ENCODE measurements around the gene SRL. TPM values are rescaled to one million over a fixed set of nuclear protein-coding genes. Genes with fewer than 3 reads are reported as not detected.

Gene SRL
- total RNA-seq, 4 donors from 2014 or later = 184 to 519 (median 364) TPM

GRCh38 chr16:4283939-4284338 is 42.1 kb upstream of the SRL start:
- no peak for TF ChIP-seq CTCF (IDR thresholded peaks at IDR 0.05 in 4 of 5, conservative IDR thresholded peaks at IDR 0.05 in 1 of 5)
- no peak overlapping the region for H3K4me3 ChIP-seq
- H3K27me3 ChIP-seq = peaks cover 0 to 5% (median 0%) of the 10 kb centered on the region in 3 donors
- no peaks in the 10 kb centered on the region for H3K9me3 ChIP-seq
- no peaks in the 10 kb centered on the region for H3K36me3 ChIP-seq
- DNase-seq = no peak
- H3K4me1 ChIP-seq = peaks cover 9 to 10% of the 10 kb centered on the region in 2 donors
- no peak for ATAC-seq
- in situ Hi-C loops (cut with MboI; ENCODE audit: low sequenced_read_pairs in 4 of 4) (loop anchor here in 1 of 4 donors (10.0 kb wide), 1 partner anchor 131 kb away; the partner anchor contains the start of gene CORO7), intact Hi-C loops (cut with DNase I; ENCODE audit: low total_unique reads) (no loop called here)
- no peak overlapping the region for H3K27ac ChIP-seq

GRCh38 chr16:4283441-4283840 is 41.6 kb upstream of the SRL start:
- peaks cover 4 to 5% of the 10 kb centered on the region in 2 donors for H3K4me1 ChIP-seq
- TF ChIP-seq POLR2A (IDR thresholded peaks at IDR 0.05) (no peak), CTCF (IDR thresholded peaks at IDR 0.05 in 4 of 5, conservative IDR thresholded peaks at IDR 0.05 in 1 of 5) (no peak)
- H3K9me3 ChIP-seq = no peaks in the 10 kb centered on the region
- intact Hi-C loops (cut with DNase I; ENCODE audit: low total_unique reads) (no loop called here), in situ Hi-C loops (cut with MboI; ENCODE audit: low sequenced_read_pairs in 4 of 4) (loop anchor here in 1 of 4 donors (10.0 kb wide), 1 partner anchor 131 kb away; the partner anchor contains the start of gene CORO7)
- H3K36me3 ChIP-seq = no peaks in the 10 kb centered on the region
- H3K27ac ChIP-seq = no peak overlapping the region
- H3K27me3 ChIP-seq = peaks cover 0 to 5% (median 0%) of the 10 kb centered on the region in 3 donors
- ATAC-seq (no peak), DNase-seq (no peak)
- H3K4me3 ChIP-seq = no peak overlapping the region

- Histone ChIP-seq H3K27me3 (peaks cover 0 to 5% (median 0%) of the 10 kb centered on the region in 3 donors), H3K4me3 (no peak overlapping the region), H3K4me1 (no peaks in the 10 kb centered on the region), H3K27ac (no peak overlapping the region), H3K9me3 (no peaks in the 10 kb centered on the region), H3K36me3 (no peaks in the 10 kb centered on the region)
- no peak for ATAC-seq
- no peak for TF ChIP-seq POLR2A (IDR thresholded peaks at IDR 0.05)
- no peak for TF ChIP-seq CTCF (IDR thresholded peaks at IDR 0.05 in 4 of 5, conservative IDR thresholded peaks at IDR 0.05 in 1 of 5)
- intact Hi-C loops (cut with DNase I; ENCODE audit: low total_unique reads) = no loop called here
- DNase-seq = no peak
- in situ Hi-C loops (cut with MboI; ENCODE audit: low sequenced_read_pairs in 4 of 4) = loop anchor here in 1 of 4 donors (10.0 kb wide), 1 partner anchor 134 kb away; the partner anchor contains the start of gene CORO7
Measured at GRCh38 chr16:4280625-4281024, 38.7 kb upstream of the SRL start.

- peaks cover 0 to 7% of the 10 kb centered on the region in 2 donors for H3K4me1 ChIP-seq
- peaks cover 0 to 5% (median 0%) of the 10 kb centered on the region in 3 donors for H3K27me3 ChIP-seq
- H3K4me3 ChIP-seq = no peak overlapping the region
- H3K27ac ChIP-seq = no peak overlapping the region
- H3K9me3 ChIP-seq = no peaks in the 10 kb centered on the region
- intact Hi-C loops (cut with DNase I; ENCODE audit: low total_unique reads) = no loop called here
- in situ Hi-C loops (cut with MboI; ENCODE audit: low sequenced_read_pairs in 4 of 4) = no loop called here
- DNase-seq (no peak), ATAC-seq (no peak)
- no peak for TF ChIP-seq CTCF (IDR thresholded peaks at IDR 0.05 in 4 of 5, conservative IDR thresholded peaks at IDR 0.05 in 1 of 5)
- TF ChIP-seq POLR2A (IDR thresholded peaks at IDR 0.05) = no peak
- no peaks in the 10 kb centered on the region for H3K36me3 ChIP-seq
Measured at GRCh38 chr16:4277987-4278513, 36.2 kb upstream of the SRL start.

GRCh38 chr16:4275861-4276260 is 34.0 kb upstream of the SRL start:
- no peaks in the 10 kb centered on the region for H3K36me3 ChIP-seq
- no peak for DNase-seq
- intact Hi-C loops (cut with DNase I; ENCODE audit: low total_unique reads) (no loop called here), in situ Hi-C loops (cut with MboI; ENCODE audit: low sequenced_read_pairs in 4 of 4) (no loop called here)
- no peak overlapping the region for H3K27ac ChIP-seq
- TF ChIP-seq CTCF (IDR thresholded peaks at IDR 0.05 in 4 of 5, conservative IDR thresholded peaks at IDR 0.05 in 1 of 5) (no peak), POLR2A (IDR thresholded peaks at IDR 0.05) (no peak)
- ATAC-seq = no peak
- peaks cover 2 to 15% of the 10 kb centered on the region in 2 donors for H3K4me1 ChIP-seq
- no peaks in the 10 kb centered on the region for H3K9me3 ChIP-seq
- H3K27me3 ChIP-seq = peaks cover 0 to 3% (median 0%) of the 10 kb centered on the region in 3 donors
- no peak overlapping the region for H3K4me3 ChIP-seq
